CD4-positive, alpha-beta T cell treated with Interleukin-2 at 100 ng/mL for 4 hours (primary cell): ENCODE data around the gene EIF4A3.
"Not testable (repeated sequence)": the region's sequence is repeated elsewhere in the genome, so short reads cannot be mapped to it uniquely, and the experiment has no call there.

Source experiments
- DNase-seq: peaks from one replicate; pipeline ENCODE4 v3.0.0-alpha.2; 2020; ENCODE audit warnings: low spot score

The EIF4A3 gene

GRCh38 chr17:80101011-80101945 lies 45.6 kb downstream of the EIF4A3 start, which contains the start of gene GAA:
GAA (plus strand) TSS chr17:80101581; CDS start chr17:80104587, 3,006 bp downstream.
- DNase-seq, result peak; percentile 88

DNA sequence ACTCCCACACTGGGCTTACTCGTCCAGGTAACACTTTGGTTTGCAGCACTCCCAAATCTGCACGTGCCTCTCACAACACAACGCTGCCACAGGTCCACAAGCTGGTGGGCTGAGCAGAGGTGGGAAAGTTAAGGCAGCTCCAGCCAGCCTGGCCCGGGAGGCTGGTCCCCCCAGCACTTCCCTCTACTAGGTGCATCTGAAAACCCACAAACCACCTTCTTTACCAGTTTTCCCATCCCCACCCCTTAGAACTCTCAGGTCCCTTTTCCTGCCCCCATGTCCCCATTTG lies 46.9 kb downstream of the EIF4A3 start:
- no peak for DNase-seq

DNA sequence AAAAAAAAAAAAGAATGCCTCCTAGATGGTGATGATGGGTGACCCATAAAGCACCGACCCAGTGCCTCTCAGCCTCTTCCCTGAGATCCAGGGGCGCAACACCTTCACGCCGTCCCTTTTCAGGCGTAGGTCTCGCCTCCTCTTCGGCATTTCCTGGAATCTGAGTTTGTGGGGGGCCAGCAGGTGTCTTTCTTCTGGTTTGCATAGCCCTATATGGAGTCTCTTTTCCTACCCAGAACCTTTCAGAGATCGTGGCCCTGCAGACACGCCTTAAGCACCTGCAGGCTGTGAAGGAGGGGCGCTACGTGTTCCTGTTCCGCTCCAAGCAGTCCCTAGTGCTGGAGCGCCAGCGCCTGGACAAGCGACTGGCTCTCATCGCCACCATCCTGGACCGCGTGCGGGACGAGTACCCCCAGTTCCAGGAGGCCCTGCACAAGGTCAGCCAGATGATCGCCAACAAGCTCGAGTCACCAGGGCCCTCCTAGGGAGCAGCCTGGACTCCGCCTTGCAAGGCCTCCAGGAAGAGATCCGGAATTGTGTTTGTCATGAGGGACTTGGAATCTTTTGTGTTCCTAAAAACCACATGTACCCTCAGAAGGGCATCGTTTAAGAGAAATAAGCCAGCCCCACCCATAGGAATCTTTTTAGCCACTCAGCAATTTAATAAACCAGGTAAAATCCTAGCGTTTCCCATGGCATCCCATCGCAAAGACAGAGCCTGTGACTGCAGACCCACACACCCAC lies 47.5 kb downstream of the EIF4A3 start:
- DNase-seq, result no peak

DNA sequence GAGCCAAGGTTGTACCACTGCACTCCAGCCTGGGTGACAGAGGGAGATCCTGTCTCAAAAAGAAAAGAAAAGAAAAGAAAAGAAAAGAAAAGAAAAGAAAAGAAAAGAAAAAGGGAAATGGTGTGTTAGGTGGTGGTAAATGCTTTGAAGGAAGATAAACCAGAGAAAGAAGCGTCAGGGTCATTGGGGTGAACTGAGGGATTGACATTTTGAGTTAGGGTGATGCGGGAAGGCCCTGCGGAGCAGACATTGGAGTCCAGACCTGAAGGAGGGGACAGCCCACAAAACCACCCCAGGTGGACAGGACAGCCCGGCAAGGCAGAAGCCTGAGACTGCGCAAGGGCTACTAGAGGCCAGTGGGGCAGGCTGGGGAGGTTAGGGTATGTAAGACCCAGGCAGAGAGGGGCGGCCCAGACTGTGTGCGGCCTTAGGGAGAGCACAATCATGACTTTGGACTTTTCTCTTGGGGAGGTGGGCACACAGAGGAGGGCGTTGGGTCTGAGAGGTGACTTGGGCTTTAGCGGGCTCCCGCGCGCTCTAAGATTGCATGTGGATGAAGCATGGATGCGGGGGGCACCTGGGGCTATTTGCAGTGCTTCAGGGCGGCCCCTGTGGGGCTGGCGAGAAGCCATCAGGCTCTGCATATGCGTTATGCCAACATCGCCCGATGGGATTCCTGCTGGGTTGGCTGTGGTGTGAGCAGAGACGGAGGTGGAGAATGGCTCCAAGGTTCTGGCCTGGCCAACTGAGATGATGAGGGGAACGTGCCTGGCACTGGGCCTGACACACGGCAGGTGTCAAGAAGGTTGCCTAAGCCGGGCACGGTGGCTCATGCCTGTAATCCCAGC lies 48.9 kb downstream of the EIF4A3 start:
- DNase-seq, result no peak

DNA sequence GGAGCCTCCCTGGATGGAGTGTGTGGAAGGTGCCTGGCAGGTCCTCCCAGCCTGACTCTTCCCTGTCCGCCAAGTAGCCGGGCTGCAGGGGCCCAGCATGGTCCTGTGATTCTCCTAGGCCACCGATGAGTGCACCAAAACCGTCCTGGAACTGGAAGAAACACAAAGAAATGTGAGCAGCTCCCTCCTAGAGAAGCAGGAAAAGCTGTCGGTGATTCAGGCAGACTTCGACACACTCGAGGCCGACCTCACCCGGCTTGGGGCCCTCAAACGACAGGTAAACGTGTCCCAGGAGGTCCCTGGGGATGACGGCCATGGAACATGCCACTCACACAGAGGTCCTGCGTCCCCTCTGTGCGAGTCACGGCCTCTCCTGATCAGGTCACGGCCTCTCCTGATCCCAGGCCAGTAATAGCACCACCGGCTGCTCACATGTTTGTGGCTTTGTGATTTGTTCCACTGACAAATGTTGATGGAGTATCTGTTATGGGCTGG lies 49.8 kb downstream of the EIF4A3 start:
- no peak for DNase-seq

GRCh38 chr17:80096561-80097021 lies 50.3 kb downstream of the EIF4A3 start:
- DNase-seq, result no peak

- no peak for DNase-seq
Observed at GRCh38 chr17:80095844-80096475, 51.0 kb downstream of the EIF4A3 start.

DNA sequence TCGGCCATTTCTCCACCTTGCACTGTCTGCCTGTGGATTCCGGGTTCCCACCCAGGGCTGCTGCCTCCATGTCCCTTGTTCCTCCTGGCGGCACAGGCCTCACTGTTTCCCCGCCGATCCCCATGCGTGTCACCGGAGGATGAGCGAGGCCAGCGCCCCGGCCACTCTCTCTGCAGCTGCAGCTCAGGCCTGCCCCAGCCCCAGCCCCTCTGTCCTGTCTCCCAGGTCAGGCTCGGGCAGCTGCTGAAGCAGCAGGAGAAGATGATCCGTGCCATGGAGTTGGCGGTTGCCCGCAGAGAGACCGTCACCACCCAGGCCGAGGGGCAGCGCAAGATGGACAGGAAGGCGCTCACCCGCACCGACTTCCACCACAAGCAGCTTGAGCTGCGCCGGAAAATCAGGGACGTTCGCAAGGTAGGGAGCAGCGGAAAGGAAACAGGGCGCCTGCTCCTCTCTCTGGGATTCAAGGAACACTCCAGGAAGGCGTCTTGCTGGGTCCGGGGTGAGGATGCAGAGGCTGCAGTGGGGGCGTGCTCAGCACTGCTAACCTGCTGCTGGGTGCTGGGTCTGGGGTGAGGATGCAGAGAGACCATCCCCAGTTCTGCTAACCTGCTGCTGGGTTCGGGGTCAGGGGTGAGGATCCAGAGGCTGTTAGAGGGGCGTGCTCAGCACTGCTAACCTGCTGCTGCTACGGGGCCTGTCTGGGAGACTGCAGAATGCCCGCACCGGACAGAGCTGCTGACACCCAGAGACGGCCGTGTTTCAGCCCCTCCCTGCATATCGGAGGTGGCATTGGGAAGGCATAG lies 51.7 kb downstream of the EIF4A3 start:
- no peak for DNase-seq

DNA sequence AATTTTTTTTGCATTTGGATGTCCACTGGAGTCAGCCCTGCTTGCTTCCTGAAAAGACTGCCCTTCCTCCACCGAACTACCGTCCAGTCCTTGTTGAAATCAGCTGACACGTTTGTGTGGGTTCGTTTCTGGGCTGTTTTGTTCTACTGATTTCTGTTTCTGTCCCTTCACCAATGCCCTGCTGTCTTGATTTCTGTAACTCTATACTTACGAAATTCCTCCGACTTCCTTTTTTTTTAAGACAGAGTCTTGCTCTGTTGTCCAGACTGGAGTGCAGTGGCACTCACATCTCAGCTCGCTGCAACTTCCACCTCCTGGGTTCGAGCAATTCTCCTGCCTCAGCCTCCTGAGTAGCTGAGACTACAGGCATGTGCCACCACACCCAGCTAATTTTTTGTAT lies 54.0 kb downstream of the EIF4A3 start:
- DNase-seq, result no peak

DNA sequence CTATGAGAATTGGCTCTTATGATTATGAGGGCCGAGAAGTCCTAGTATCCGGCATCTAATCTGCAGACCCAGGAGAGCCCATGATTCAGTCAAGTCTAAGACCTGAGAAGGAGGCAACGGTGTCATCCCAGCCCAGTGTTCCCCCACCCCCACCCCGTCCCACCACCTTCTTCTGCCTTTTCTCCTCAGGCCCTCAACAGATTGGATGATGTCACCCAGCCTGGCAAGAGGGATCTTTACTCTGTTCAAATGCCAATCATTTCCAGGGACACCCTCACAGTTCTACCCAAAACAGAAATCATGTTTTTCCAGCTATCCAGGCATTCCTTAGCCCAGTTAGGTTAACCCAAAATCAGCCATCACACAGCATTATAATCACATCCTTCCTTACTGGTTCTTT lies 55.6 kb downstream of the EIF4A3 start:
- no peak for DNase-seq

GRCh38 chr17:80090164-80090563 lies 56.8 kb downstream of the EIF4A3 start:
- not testable (repeated sequence) for DNase-seq

- no peak for DNase-seq
Observed at GRCh38 chr17:80089762-80090161, 57.2 kb downstream of the EIF4A3 start.

DNA sequence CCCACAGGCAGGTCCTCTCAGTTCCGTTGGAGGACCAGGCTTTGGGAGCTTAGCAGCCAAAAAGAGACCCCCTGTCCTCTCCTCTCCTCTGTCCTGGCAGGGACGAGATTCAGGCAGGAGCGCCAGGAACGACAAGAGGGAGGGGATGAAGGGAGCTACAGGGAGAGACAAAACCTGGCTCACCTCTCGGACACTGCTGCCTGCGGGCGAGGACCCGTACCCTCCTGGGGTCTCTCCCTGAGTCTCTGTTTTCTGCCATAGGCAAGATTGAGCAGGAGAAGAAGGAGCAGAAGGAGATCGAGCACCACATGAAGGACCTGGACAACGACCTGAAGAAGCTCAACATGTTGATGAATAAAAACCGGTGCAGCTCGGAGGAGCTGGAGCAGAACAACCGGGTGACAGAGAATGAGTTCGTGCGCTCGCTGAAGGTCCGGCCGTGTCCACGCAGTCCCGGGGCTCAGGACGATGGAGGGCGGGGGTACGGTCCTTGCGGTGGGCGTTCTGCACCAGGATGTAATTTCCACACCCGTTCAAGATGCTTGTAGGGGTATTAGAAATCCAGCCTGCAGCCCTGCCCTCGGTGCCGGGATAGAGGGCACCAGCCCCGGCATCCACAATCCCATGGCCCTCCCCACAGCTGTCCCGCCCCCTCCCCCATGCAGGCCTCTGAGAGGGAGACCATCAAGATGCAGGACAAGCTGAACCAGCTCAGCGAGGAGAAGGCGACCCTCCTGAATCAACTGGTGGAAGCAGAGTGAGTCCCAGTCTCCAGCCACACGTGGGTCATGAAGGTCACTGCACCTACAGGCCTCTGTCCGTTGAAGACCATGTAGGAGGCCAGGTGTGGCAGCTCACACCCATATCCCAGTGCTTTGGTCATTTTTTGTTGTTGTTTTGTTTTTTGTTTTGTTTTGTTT lies 59.3 kb downstream of the EIF4A3 start:
- no peak for DNase-seq

- DNase-seq, result no peak
Observed at GRCh38 chr17:80086616-80087015, 60.3 kb downstream of the EIF4A3 start.

- DNase-seq, result no peak
Observed at GRCh38 chr17:80086081-80086480, 60.8 kb downstream of the EIF4A3 start.

- no peak for DNase-seq
Observed at GRCh38 chr17:80084773-80085172, 62.2 kb downstream of the EIF4A3 start.
